ENCODE measurements around the gene MANSC1. TPM values are rescaled to one million over a fixed set of nuclear protein-coding genes. Genes with fewer than 3 reads are reported as not detected.
A peak's percentile ranks its signal among the peaks of the same experiment; 100 is the strongest.

Gene MANSC1
- total RNA-seq, 1 experiment from 2014 or later, result 9.1 TPM

- Mint-ChIP-seq H3K27me3 (ENCODE audit: low read depth) (no peaks in the 10 kb centered on the region), H3K4me1 (peaks cover 31 to 43% of the 10 kb centered on the region in 2 experiments), H3K36me3 (ENCODE audit: insufficient read depth in 1 of 3, low read depth in 3 of 3) (no peaks in the 10 kb centered on the region), H3K27ac (peak overlapping the region; percentile 45 to 95 (median 94); a peak in 5 of 7 replicates), H3K4me3 (no peak overlapping the region; a peak in 1 of 5 replicates), H3K9me3 (no peaks in the 10 kb centered on the region; a peak in 1 of 5 replicates)
- H2AFZ ChIP-seq (ENCODE audit: low read length), result no peak overlapping the region
- H3T11ph ChIP-seq (ENCODE audit: low read length), result no peak overlapping the region
- H4K91ac ChIP-seq (ENCODE audit: insufficient read length, low read depth, low read length), result no peak overlapping the region
- no peak overlapping the region for H3K9ac ChIP-seq (ENCODE audit: extremely low read depth, insufficient read length, low read length)
- H2BK5ac ChIP-seq (ENCODE audit: insufficient read length, low read length), result no peak overlapping the region
- H2BK20ac ChIP-seq (ENCODE audit: low read depth, low read length, poor library complexity, severe bottlenecking), result no peak overlapping the region
- no peaks in the 10 kb centered on the region for H3K27me3 ChIP-seq (ENCODE audit: insufficient read depth, low read length)
- no peak overlapping the region for H4K8ac ChIP-seq (replicated peaks; ENCODE audit: insufficient read length, low read depth, low read length)
- H3K79me1 ChIP-seq (ENCODE audit: insufficient read depth, low read depth, low read length, poor library complexity, severe bottlenecking), result no peaks in the 10 kb centered on the region
- H3K79me2 ChIP-seq (ENCODE audit: insufficient read depth, low read length), result no peaks in the 10 kb centered on the region
- DNase-seq, result peak; percentile 60
- H2AK5ac ChIP-seq (ENCODE audit: insufficient read length, low read length), result no peak overlapping the region
- H3K56ac ChIP-seq (ENCODE audit: insufficient read length, low read depth, low read length), result no peak overlapping the region
- no CpG with 5 or more reads among the region's 5 CpGs for WGBS (ENCODE audit: extremely low coverage, insufficient read length, low lambda C conversion rate)
- H2BK120ac ChIP-seq (ENCODE audit: low read depth, low read length, poor library complexity, severe bottlenecking), result no peak overlapping the region
- no peak overlapping the region for H3K18ac ChIP-seq (ENCODE audit: insufficient read length, low read depth, low read length)
- H4K20me1 ChIP-seq (ENCODE audit: control insufficient read depth, insufficient read depth, insufficient read length), result no peaks in the 10 kb centered on the region
- no peaks in the 10 kb centered on the region; the same call in 1 of the 2 replicates for H3K4me1 ChIP-seq (ENCODE audit: insufficient read depth, low read length)
- H3K4me2 ChIP-seq (ENCODE audit: insufficient read depth, insufficient read length, low read length), result no peak overlapping the region
- TF ChIP-seq, protein P1, sequence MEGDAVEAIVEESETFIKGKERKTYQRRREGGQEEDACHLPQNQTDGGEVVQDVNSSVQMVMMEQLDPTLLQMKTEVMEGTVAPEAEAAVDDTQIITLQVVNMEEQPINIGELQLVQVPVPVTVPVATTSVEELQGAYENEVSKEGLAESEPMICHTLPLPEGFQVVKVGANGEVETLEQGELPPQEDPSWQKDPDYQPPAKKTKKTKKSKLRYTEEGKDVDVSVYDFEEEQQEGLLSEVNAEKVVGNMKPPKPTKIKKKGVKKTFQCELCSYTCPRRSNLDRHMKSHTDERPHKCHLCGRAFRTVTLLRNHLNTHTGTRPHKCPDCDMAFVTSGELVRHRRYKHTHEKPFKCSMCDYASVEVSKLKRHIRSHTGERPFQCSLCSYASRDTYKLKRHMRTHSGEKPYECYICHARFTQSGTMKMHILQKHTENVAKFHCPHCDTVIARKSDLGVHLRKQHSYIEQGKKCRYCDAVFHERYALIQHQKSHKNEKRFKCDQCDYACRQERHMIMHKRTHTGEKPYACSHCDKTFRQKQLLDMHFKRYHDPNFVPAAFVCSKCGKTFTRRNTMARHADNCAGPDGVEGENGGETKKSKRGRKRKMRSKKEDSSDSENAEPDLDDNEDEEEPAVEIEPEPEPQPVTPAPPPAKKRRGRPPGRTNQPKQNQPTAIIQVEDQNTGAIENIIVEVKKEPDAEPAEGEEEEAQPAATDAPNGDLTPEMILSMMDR (conservative IDR thresholded peaks at IDR 0.05), result no peak
- no peak overlapping the region for H3K4ac ChIP-seq (ENCODE audit: low read depth, low read length)
- H3K23ac ChIP-seq (ENCODE audit: insufficient read length, low read depth, low read length), result no peak overlapping the region
- no peak overlapping the region for H3K27ac ChIP-seq (ENCODE audit: insufficient read length, low read depth, low read length)
- no peak overlapping the region for H4K5ac ChIP-seq (ENCODE audit: insufficient read length, low read depth, low read length)
- H2BK12ac ChIP-seq (ENCODE audit: insufficient read length, low read depth, low read length), result no peak overlapping the region
- no peak overlapping the region for H2BK15ac ChIP-seq (ENCODE audit: low read depth, low read length)
- no peaks in the 10 kb centered on the region for H3K23me2 ChIP-seq (ENCODE audit: insufficient read length, low read depth, low read length, poor library complexity, severe bottlenecking)
- H3K14ac ChIP-seq (ENCODE audit: insufficient read depth, low read length), result no peak overlapping the region
- no peaks in the 10 kb centered on the region for H3K9me3 ChIP-seq (ENCODE audit: control insufficient read depth, low read depth, low read length)
These were observed 55.6 kb downstream of the MANSC1 start for GRCh38 chr12:12294215-12295005.
